HEK293 (cell line): ENCODE measurements around the gene COL11A2.

Source experiments
- GLI4 ChIP-seq: fragments of 450-650 bp; formaldehyde crosslinking; IDR thresholded peaks from 2 replicates; pipeline ENCODE4 v1.5.1; 2016; ENCODE audit warnings: missing biosample characterization, missing genetic modification characterization
- HOXC10 ChIP-seq: sonication (generic); formaldehyde crosslinking; IDR thresholded peaks from 2 replicates; pipeline ENCODE4 v1.8.1; 2023; ENCODE audit warnings: mild to moderate bottlenecking, missing genetic modification reagents
- OVOL3 ChIP-seq: fragments of 450-650 bp; formaldehyde crosslinking; IDR thresholded peaks from 2 replicates; pipeline ENCODE4 v1.5.1; 2016; ENCODE audit warnings: missing biosample characterization, missing genetic modification characterization
- SP3 ChIP-seq: fragments of 450-650 bp; formaldehyde crosslinking; IDR thresholded peaks from 2 replicates; pipeline ENCODE4 v1.5.1; 2016; ENCODE audit warnings: missing biosample characterization, missing genetic modification characterization
- TSHZ1 ChIP-seq: fragments of 450-650 bp; formaldehyde crosslinking; IDR thresholded peaks from 2 replicates; pipeline ENCODE4 v1.5.1; 2016; ENCODE audit warnings: missing biosample characterization, missing genetic modification characterization, borderline replicate concordance
- YY2 ChIP-seq: fragments of 450-650 bp; formaldehyde crosslinking; IDR thresholded peaks from 2 replicates; pipeline ENCODE4 v1.5.1; 2016; ENCODE audit warnings: missing biosample characterization, missing genetic modification characterization
- ZBTB7A ChIP-seq: fragments of 450-650 bp; formaldehyde crosslinking; IDR thresholded peaks from 2 replicates; pipeline ENCODE4 v1.5.1; 2016; ENCODE audit warnings: low read depth, missing biosample characterization, missing genetic modification characterization
- ZFP41 ChIP-seq: fragments of 450-650 bp; formaldehyde crosslinking; IDR thresholded peaks from 2 replicates; pipeline ENCODE4 v1.5.1; 2016; ENCODE audit warnings: missing biosample characterization, missing genetic modification characterization, borderline replicate concordance
- ZNF157 ChIP-seq: fragments of 450-650 bp; formaldehyde crosslinking; IDR thresholded peaks from 2 replicates; pipeline ENCODE4 v1.5.1; 2016; ENCODE audit warnings: missing biosample characterization, missing genetic modification characterization
- ZNF16 ChIP-seq: fragments of 450-650 bp; formaldehyde crosslinking; IDR thresholded peaks from 2 replicates; pipeline ENCODE4 v1.5.1; 2016; ENCODE audit warnings: low read depth, missing biosample characterization, missing genetic modification characterization
- ZNF335 ChIP-seq: fragments of 450-650 bp; formaldehyde crosslinking; conservative IDR thresholded peaks from 2 replicates; pipeline ENCODE4 v1.5.1; 2016; ENCODE audit warnings: missing biosample characterization, missing genetic modification characterization
- ZNF341 ChIP-seq: fragments of 450-650 bp; formaldehyde crosslinking; IDR thresholded peaks from 2 replicates; pipeline ENCODE4; 2016; ENCODE audit warnings: low read depth, missing biosample characterization, missing genetic modification characterization
- ZNF473 ChIP-seq: fragments of 450-650 bp; formaldehyde crosslinking; IDR thresholded peaks from 2 replicates; pipeline ENCODE4 v1.5.1; 2017; ENCODE audit warnings: missing biosample characterization, missing genetic modification characterization
- ZNF558 ChIP-seq: fragments of 450-650 bp; formaldehyde crosslinking; IDR thresholded peaks from 2 replicates; pipeline ENCODE4 v1.5.1; 2016; ENCODE audit warnings: missing biosample characterization, missing genetic modification characterization
- ZNF596 ChIP-seq: fragments of 450-650 bp; IDR thresholded peaks from 2 replicates; pipeline ENCODE4 v1.5.0; 2018; ENCODE audit warnings: missing biosample characterization, mild to moderate bottlenecking, missing genetic modification characterization, moderate library complexity
- ZNF670 ChIP-seq: fragments of 450-650 bp; formaldehyde crosslinking; IDR thresholded peaks from 2 replicates; pipeline ENCODE4 v1.5.1; 2016; ENCODE audit warnings: missing biosample characterization, missing genetic modification characterization, low read depth
- ZNF677 ChIP-seq: fragments of 450-650 bp; IDR thresholded peaks from 2 replicates; pipeline ENCODE4 v1.5.0; 2018; ENCODE audit warnings: missing biosample characterization, mild to moderate bottlenecking, missing genetic modification characterization, moderate library complexity
- ZNF704 ChIP-seq: fragments of 450-650 bp; formaldehyde crosslinking; IDR thresholded peaks from 2 replicates; pipeline ENCODE4 v1.5.1; 2016; ENCODE audit warnings: missing biosample characterization, missing genetic modification characterization
- ZNF768 ChIP-seq: fragments of 450-650 bp; formaldehyde crosslinking; IDR thresholded peaks from 2 replicates; pipeline ENCODE4 v1.5.1; 2018; ENCODE audit warnings: missing biosample characterization, mild to moderate bottlenecking, missing genetic modification characterization
- ZNF777 ChIP-seq: fragments of 450-650 bp; formaldehyde crosslinking; IDR thresholded peaks from 2 replicates; pipeline ENCODE4 v1.5.1; 2017; ENCODE audit warnings: missing biosample characterization, missing genetic modification characterization, borderline replicate concordance
- ZSCAN16 ChIP-seq: fragments of 450-650 bp; formaldehyde crosslinking; IDR thresholded peaks from 2 replicates; pipeline ENCODE4 v1.5.1; 2016; ENCODE audit warnings: missing biosample characterization, missing genetic modification characterization
- ZSCAN30 ChIP-seq: fragments of 450-650 bp; IDR thresholded peaks from 2 replicates; pipeline ENCODE4 v1.5.1; 2018; ENCODE audit warnings: missing biosample characterization, mild to moderate bottlenecking, missing genetic modification characterization, moderate library complexity
- ZSCAN5A ChIP-seq: fragments of 450-650 bp; formaldehyde crosslinking; IDR thresholded peaks from 2 replicates; pipeline ENCODE4 v1.5.1; 2016; ENCODE audit warnings: missing biosample characterization, missing genetic modification characterization
- TF ChIP-seq, protein P1 (sequence below): fragments of 450-650 bp; formaldehyde crosslinking; IDR thresholded peaks from 2 replicates; pipeline ENCODE4 v1.5.1; 2016; ENCODE audit warnings: missing biosample characterization, missing genetic modification characterization
- TF ChIP-seq, protein P2 (sequence below): fragments of 450-650 bp; formaldehyde crosslinking; IDR thresholded peaks from 2 replicates; pipeline ENCODE4 v1.5.1; 2016; ENCODE audit warnings: missing biosample characterization, missing genetic modification characterization
- TF ChIP-seq, protein P3 (sequence below): fragments of 450-650 bp; formaldehyde crosslinking; IDR thresholded peaks from 2 replicates; pipeline ENCODE4 v1.5.1; 2016; ENCODE audit warnings: missing biosample characterization, missing genetic modification characterization, borderline replicate concordance

COL11A2 gene

DNA sequence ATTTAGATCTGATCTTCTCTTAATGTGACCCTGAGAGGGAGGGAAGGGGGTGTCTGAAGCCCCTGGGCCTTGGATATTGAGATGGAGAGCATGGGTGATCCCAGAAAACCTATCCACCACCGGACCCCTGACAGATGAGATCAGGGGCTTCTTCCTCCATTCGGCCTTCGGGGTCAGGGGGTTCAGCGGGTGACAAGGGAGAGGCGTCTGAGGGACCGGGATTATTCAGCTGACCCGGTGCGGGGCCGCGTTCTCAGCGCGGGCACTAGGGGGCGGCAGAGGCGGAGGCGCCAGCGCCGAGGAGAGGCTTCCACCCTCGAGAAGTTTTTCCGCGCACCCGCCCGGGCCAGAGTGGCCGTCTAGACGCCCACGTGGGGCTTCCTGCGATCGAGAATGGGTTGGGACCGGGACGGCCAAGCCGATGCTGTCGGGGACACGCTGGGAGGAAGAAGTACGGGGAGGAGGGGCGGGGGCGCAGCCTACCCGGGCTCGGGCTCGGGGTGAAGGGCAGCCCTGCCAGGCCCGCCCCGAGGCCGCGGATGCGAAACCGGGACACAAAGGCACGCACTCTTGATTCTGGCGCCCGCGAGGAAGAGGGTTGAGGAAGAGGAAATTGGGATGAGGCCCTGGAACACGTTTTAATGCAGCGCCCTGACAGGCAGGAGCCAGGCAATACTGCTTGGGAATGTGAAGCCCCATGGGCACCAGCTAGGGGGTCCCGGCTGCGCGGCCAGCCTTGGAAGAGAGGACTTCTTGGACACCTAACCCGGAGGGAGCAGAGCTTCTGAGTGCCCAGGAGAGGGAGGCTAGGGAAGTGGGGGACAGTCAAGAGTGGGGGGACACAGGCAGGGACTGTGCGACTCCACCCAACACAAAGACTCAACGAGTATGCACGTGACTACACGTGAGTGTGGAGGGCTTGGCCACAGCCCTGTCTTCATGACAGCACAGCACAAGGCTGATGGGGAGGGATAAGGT, 30.6 kb downstream of the COL11A2 start (continued):
- TF ChIP-seq TSHZ1 (no peak), ZNF704 (no peak), ZNF341 (tag by site-specific recombination) (no peak), ZNF677 (tag by site-specific recombination) (no peak), ZNF558 (tag by site-specific recombination) (no peak), ZFP41 (tag by site-specific recombination) (no peak), ZBTB7A (tag by site-specific recombination) (no peak), ZNF473 (tag by site-specific recombination) (no peak), HOXC10 (no peak), GLI4 (tag by site-specific recombination) (no peak), ZNF670 (no peak), ZSCAN30 (tag by site-specific recombination) (0 out of 2 replicates have a peak, but pooled peaks have one; percentile 29), OVOL3 (tag by site-specific recombination) (no peak), ZNF768 (tag by site-specific recombination) (no peak), ZNF157 (tag by site-specific recombination) (no peak), ZNF16 (tag by site-specific recombination) (no peak), SP3 (tag by site-specific recombination) (peak; percentile 43; the same call in 1 of the 2 replicates), YY2 (no peak), ZSCAN5A (tag by site-specific recombination) (no peak), ZNF777 (peak; percentile 86; the same call in 1 of the 2 replicates), ZNF335 (peak; percentile 94), ZNF596 (tag by site-specific recombination) (no peak), ZSCAN16 (tag by site-specific recombination) (no peak)
- TF ChIP-seq, protein P1, sequence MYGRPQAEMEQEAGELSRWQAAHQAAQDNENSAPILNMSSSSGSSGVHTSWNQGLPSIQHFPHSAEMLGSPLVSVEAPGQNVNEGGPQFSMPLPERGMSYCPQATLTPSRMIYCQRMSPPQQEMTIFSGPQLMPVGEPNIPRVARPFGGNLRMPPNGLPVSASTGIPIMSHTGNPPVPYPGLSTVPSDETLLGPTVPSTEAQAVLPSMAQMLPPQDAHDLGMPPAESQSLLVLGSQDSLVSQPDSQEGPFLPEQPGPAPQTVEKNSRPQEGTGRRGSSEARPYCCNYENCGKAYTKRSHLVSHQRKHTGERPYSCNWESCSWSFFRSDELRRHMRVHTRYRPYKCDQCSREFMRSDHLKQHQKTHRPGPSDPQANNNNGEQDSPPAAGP (tag by site-specific recombination), result no peak
- TF ChIP-seq, protein P2, sequence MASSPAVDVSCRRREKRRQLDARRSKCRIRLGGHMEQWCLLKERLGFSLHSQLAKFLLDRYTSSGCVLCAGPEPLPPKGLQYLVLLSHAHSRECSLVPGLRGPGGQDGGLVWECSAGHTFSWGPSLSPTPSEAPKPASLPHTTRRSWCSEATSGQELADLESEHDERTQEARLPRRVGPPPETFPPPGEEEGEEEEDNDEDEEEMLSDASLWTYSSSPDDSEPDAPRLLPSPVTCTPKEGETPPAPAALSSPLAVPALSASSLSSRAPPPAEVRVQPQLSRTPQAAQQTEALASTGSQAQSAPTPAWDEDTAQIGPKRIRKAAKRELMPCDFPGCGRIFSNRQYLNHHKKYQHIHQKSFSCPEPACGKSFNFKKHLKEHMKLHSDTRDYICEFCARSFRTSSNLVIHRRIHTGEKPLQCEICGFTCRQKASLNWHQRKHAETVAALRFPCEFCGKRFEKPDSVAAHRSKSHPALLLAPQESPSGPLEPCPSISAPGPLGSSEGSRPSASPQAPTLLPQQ (tag by site-specific recombination), result peak; percentile 62; the same call in 1 of the 2 replicates
- TF ChIP-seq, protein P3, sequence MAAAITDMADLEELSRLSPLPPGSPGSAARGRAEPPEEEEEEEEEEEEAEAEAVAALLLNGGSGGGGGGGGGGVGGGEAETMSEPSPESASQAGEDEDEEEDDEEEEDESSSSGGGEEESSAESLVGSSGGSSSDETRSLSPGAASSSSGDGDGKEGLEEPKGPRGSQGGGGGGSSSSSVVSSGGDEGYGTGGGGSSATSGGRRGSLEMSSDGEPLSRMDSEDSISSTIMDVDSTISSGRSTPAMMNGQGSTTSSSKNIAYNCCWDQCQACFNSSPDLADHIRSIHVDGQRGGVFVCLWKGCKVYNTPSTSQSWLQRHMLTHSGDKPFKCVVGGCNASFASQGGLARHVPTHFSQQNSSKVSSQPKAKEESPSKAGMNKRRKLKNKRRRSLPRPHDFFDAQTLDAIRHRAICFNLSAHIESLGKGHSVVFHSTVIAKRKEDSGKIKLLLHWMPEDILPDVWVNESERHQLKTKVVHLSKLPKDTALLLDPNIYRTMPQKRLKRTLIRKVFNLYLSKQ (tag by site-specific recombination), result no peak
